Mesenchymal stem cell (in vitro differentiated cells and primary cell): ENCODE measurements around the gene DHTKD1. TPM values are rescaled to one million over a fixed set of nuclear protein-coding genes. Genes with fewer than 3 reads are reported as not detected.
"Not testable (repeated sequence)": the region's sequence is repeated elsewhere in the genome, so short reads cannot be mapped to it uniquely, and the experiment has no call there.

Experiments
- DNase-seq: peaks from one replicate; pipeline ENCODE4 v3.0.0-alpha.2; 2013
- H2AFZ ChIP-seq: one replicate; pipeline ENCODE4 v1.6.1; 2013; ENCODE audit warnings: low read depth, mild to moderate bottlenecking, control low read depth, inconsistent platforms, low read length, moderate library complexity
- H2AK5ac ChIP-seq: 2 replicates; pipeline ENCODE4 v1.6.1; 2013; ENCODE audit warnings: low read length, moderate library complexity, mild to moderate bottlenecking, inconsistent platforms; ENCODE audit not compliant: severe bottlenecking
- H2BK120ac ChIP-seq: one replicate; pipeline ENCODE4 v1.6.1; 2013; ENCODE audit warnings: low read depth, mild to moderate bottlenecking, inconsistent platforms, low read length, moderate library complexity
- H2BK12ac ChIP-seq, 2 experiments: one replicate each; pipeline ENCODE4 v1.6.1; 2013; ENCODE audit warnings: inconsistent platforms in 2 of 2, low read length in 2 of 2, mild to moderate bottlenecking in 2 of 2, moderate library complexity in 2 of 2, control low read depth in 1 of 2
- H2BK15ac ChIP-seq: one replicate; pipeline ENCODE4 v1.6.1; 2013; ENCODE audit warnings: mild to moderate bottlenecking, low read depth, inconsistent platforms; ENCODE audit not compliant: poor library complexity, severe bottlenecking
- H2BK5ac ChIP-seq: 2 replicates; pipeline ENCODE4 v1.6.1; 2013; ENCODE audit warnings: low read depth, mild to moderate bottlenecking, low read length, control low read depth, inconsistent platforms; ENCODE audit not compliant: poor library complexity, severe bottlenecking
- H3K14ac ChIP-seq, 2 experiments: one replicate each; pipeline ENCODE4 v1.6.1; 2013; ENCODE audit warnings: inconsistent platforms in 2 of 2, low read length in 2 of 2, control low read depth in 1 of 2, mild to moderate bottlenecking in 1 of 2, moderate library complexity in 1 of 2
- H3K18ac ChIP-seq, 2 experiments: one replicate each; pipeline ENCODE4 v1.6.1; 2013; ENCODE audit warnings: inconsistent platforms in 2 of 2, low read length in 2 of 2, control low read depth in 1 of 2, low read depth in 1 of 2, mild to moderate bottlenecking in 1 of 2
- H3K23ac ChIP-seq, 2 experiments: one replicate each; pipeline ENCODE4 v1.6.1; 2013; ENCODE audit warnings: inconsistent platforms in 2 of 2, low read length in 2 of 2, mild to moderate bottlenecking in 2 of 2, moderate library complexity in 2 of 2, control low read depth in 1 of 2
- H3K27ac ChIP-seq: 2 replicates; pipeline ENCODE4 v1.5.1; 2013; ENCODE audit warnings: mild to moderate bottlenecking, moderate library complexity, low read length, control low read depth, inconsistent platforms; ENCODE audit not compliant: poor library complexity, severe bottlenecking
- H3K27me3 ChIP-seq, 2 experiments: 2 replicates each; pipeline versions ENCODE4 v1.6.1 to v1.7.0; 2013; ENCODE audit warnings: low read length in 2 of 2, mild to moderate bottlenecking in 2 of 2, moderate library complexity in 2 of 2, control low read depth in 1 of 2, inconsistent platforms in 1 of 2; ENCODE audit not compliant: control insufficient read depth in 1 of 2, insufficient read depth in 1 of 2
- H3K36me3 ChIP-seq, 2 experiments: 2 replicates each; pipeline versions ENCODE4 v1.6.1 to v1.7.0; 2013; ENCODE audit warnings: low read length in 2 of 2, control low read depth in 1 of 2, inconsistent platforms in 1 of 2, low read depth in 1 of 2, mild to moderate bottlenecking in 1 of 2; ENCODE audit not compliant: insufficient read depth in 2 of 2, control insufficient read depth in 1 of 2
- H3K4ac ChIP-seq, 2 experiments: one replicate each; pipeline ENCODE4 v1.6.1; 2013; ENCODE audit warnings: inconsistent platforms in 2 of 2, low read length in 2 of 2, mild to moderate bottlenecking in 2 of 2, moderate library complexity in 2 of 2, control low read depth in 1 of 2, low read depth in 1 of 2
- H3K4me1 ChIP-seq: 2 replicates; pipeline ENCODE4 v1.6.1; 2013; ENCODE audit warnings: low read depth, low read length, control low read depth; ENCODE audit not compliant: control insufficient read depth, insufficient read depth
- H3K4me2 ChIP-seq: 2 replicates; pipeline ENCODE4 v1.6.1; 2013; ENCODE audit warnings: low read length, mild to moderate bottlenecking, inconsistent platforms; ENCODE audit not compliant: poor library complexity, severe bottlenecking
- H3K4me3 ChIP-seq, 2 experiments: 2 replicates each; pipeline versions ENCODE4 v1.5.1 to v1.7.0; 2013; ENCODE audit warnings: low read length in 2 of 2, mild to moderate bottlenecking in 2 of 2, control low read depth in 1 of 2, low read depth in 1 of 2; ENCODE audit not compliant: insufficient read depth in 1 of 2
- H3K79me1 ChIP-seq: replicated peaks from 2 replicates; pipeline ENCODE4 v1.6.1; 2013; ENCODE audit warnings: mild to moderate bottlenecking, control low read depth, low read length, inconsistent platforms; ENCODE audit not compliant: poor library complexity, severe bottlenecking
- H3K9ac ChIP-seq: 2 replicates; pipeline ENCODE4 v1.7.0; 2013; ENCODE audit warnings: mild to moderate bottlenecking, low read length, moderate library complexity
- H3K9me3 ChIP-seq: 2 replicates; pipeline ENCODE4 v1.7.0; 2013; ENCODE audit warnings: mild to moderate bottlenecking, low read length; ENCODE audit not compliant: control insufficient read depth
- H4K8ac ChIP-seq: one replicate; pipeline ENCODE4 v1.6.1; 2013; ENCODE audit warnings: inconsistent platforms, mild to moderate bottlenecking, low read length, moderate library complexity
- H4K91ac ChIP-seq: one replicate; pipeline ENCODE4 v1.6.1; 2013; ENCODE audit warnings: mild to moderate bottlenecking, low read length, inconsistent platforms
- WGBS: methylation state at CpG from one replicate; pipeline ENCODE4 v1.1.7; 2013; ENCODE audit warnings: mixed read lengths; 5-methylcytosine and 5-hydroxymethylcytosine counted together
- small RNA-seq: library from polyadenylated mRNA; stranded (forward); fragments of <200 nt; extraction: miRNeasy Mini kit (QIAGEN cat#:217004); gene quantifications from one replicate; pipeline ENCODE3, GENCODE V24; 2013; ENCODE audit warnings: low read depth

DHTKD1 gene

GRCh38 chr10:12165999-12166775 is 97.4 kb downstream of the DHTKD1 start:
- WGBS: 92% methylated on average over 6 of the region's 6 CpGs
- no peak overlapping the region for H3K4ac ChIP-seq

GRCh38 chr10:12171512-12171911 is 102.8 kb downstream of the DHTKD1 start:
- Histone ChIP-seq H3K79me1 (peaks cover 13% of the 10 kb centered on the region), H3K36me3 (peaks cover 56 to 80% of the 10 kb centered on the region in 2 experiments)
- WGBS: 98% methylated on average over 5 of the region's 6 CpGs
- H3K14ac ChIP-seq, H3K4me2 ChIP-seq, H3K4me1 ChIP-seq, H3K23ac ChIP-seq, H3K4me3 ChIP-seq, H2BK120ac ChIP-seq, H3K27me3 ChIP-seq, H4K91ac ChIP-seq, H2BK15ac ChIP-seq, H2AFZ ChIP-seq, H2AK5ac ChIP-seq, H3K4ac ChIP-seq, H4K8ac ChIP-seq, H2BK12ac ChIP-seq, H3K27ac ChIP-seq, H3K9me3 ChIP-seq, H3K18ac ChIP-seq, DNase-seq, H2BK5ac ChIP-seq, H3K9ac ChIP-seq: not testable (repeated sequence)

More at GRCh38 chr10:12165999-12166775, 97.4 kb downstream of the DHTKD1 start:
- Histone ChIP-seq H4K8ac (no peak overlapping the region), H3K4me3 (no peak overlapping the region), H3K27me3 (no peaks in the 10 kb centered on the region), H3K4me2 (no peak overlapping the region), H3K9ac (no peak overlapping the region), H3K79me1 (peaks cover 12% of the 10 kb centered on the region), H2AK5ac (no peak overlapping the region), H3K9me3 (no peaks in the 10 kb centered on the region), H3K18ac (no peak overlapping the region), H2BK5ac (no peak overlapping the region), H2AFZ (no peak overlapping the region), H2BK15ac (no peak overlapping the region), H2BK12ac (no peak overlapping the region), H3K4me1 (no peaks in the 10 kb centered on the region), H4K91ac (no peak overlapping the region), H3K14ac (no peak overlapping the region), H3K23ac (no peak overlapping the region), H3K27ac (no peak overlapping the region), H2BK120ac (no peak overlapping the region), H3K36me3 (peaks cover 42 to 94% of the 10 kb centered on the region in 2 experiments)
- no peak for DNase-seq

Small RNA genes within 50 kb of the gene (small RNA-seq; reads per million reads assigned to genes)
- not detected for gene MIR548AK
- not detected for gene RNU6-88P
